A549 (cell line): ENCODE results near the gene STEAP1B. TPM values are rescaled to one million over a fixed set of nuclear protein-coding genes. Genes with fewer than 3 reads are reported as not detected.

Experiments
- ATAC-seq, 2 experiments: fragments of 200-7000 bp in 1 of 2; fragments of >200 bp in 1 of 2; cut with Nextera tagmentation in 1 of 2; cut with Tn5 transposase in 1 of 2; 3 replicates each; pipeline versions ENCODE4 v1.8.0 to v1.9.1; 2018 to 2020; ENCODE audit warnings: mild to moderate bottlenecking in 1 of 2, moderate library complexity in 1 of 2
- CTCF ChIA-PET: fragments of 300-600 bp; sonication (Branson Sonifier 250); formaldehyde crosslinking; extraction: SDS; loops from one replicate; lab custom pipeline; 2021; ENCODE audit warnings: antibody characterized with exemption, inconsistent platforms; lab: Yijun Ruan, JAX
- POLR2A ChIA-PET: fragments of 350-600 bp; formaldehyde crosslinking; extraction: SDS; loops from one replicate; lab custom pipeline; 2021; ENCODE audit warnings: antibody characterized with exemption, inconsistent platforms; lab: Yijun Ruan, JAX
- DNase-seq, 2 experiments: peaks; one replicate each; pipeline versions ENCODE4 v3.0.0 to v3.0.0-alpha.2; 2011 to 2016; ENCODE audit warnings: low read depth in 1 of 2, low spot score in 1 of 2
- FAIRE-seq: peaks from 2 replicates; lab custom pipeline; 2011; peaks lifted over from hg19 to GRCh38; lab: Jason Lieb, UNC
- H3K27ac ChIP-seq, 2 experiments: fragments of >200 bp; sonication (Bioruptor Twin); formaldehyde crosslinking; 3 replicates each; pipeline ENCODE4 v1.5.1; 2016 to 2017
- H3K4me1 ChIP-seq: fragments of >200 bp; sonication (Bioruptor Twin); formaldehyde crosslinking; 3 replicates; pipeline ENCODE4 v1.6.1; 2016
- H3K4me2 ChIP-seq: fragments of >200 bp; sonication (Bioruptor Twin); formaldehyde crosslinking; 3 replicates; pipeline ENCODE4 v1.6.1; 2016
- H3K4me3 ChIP-seq: fragments of >200 bp; sonication (Bioruptor Twin); formaldehyde crosslinking; 3 replicates; pipeline ENCODE4 v1.5.1; 2016
- H3K9me3 ChIP-seq: fragments of >200 bp; sonication (Bioruptor Twin); formaldehyde crosslinking; 3 replicates; pipeline ENCODE4 v1.6.1; 2016
- BHLHE40 ChIP-seq: IDR thresholded peaks from 2 replicates; pipeline ENCODE4 v1.6.1; 2012; ENCODE audit warnings: low read depth, low read length, inconsistent platforms
- CBX2 ChIP-seq: fragments of 200-600 bp; sonication (generic); IDR thresholded peaks from 2 replicates; pipeline ENCODE4 v1.6.1; 2016; ENCODE audit warnings: low read depth, mild to moderate bottlenecking, borderline replicate concordance
- CBX8 ChIP-seq: fragments of 200-600 bp; sonication (generic); IDR thresholded peaks from 2 replicates; pipeline ENCODE4 v1.6.1; 2016
- EHMT2 ChIP-seq: fragments of 200-600 bp; sonication (generic); IDR thresholded peaks from 2 replicates; pipeline ENCODE4 v1.6.1; 2016; ENCODE audit warnings: antibody characterized with exemption, low read depth, mild to moderate bottlenecking, moderate library complexity
- EP300 ChIP-seq, 2 experiments: fragments of >200 bp; sonication (Bioruptor Twin); formaldehyde crosslinking; IDR thresholded peaks; 2 replicates in 1 of 2; 3 replicates in 1 of 2; pipeline ENCODE4 v1.6.1; 2016 to 2017
- FOSL2 ChIP-seq, 2 experiments: fragments of 450-650 bp in 1 of 2; fragments of >200 bp in 1 of 2; sonication (Bioruptor Twin) in 1 of 2; formaldehyde crosslinking; IDR thresholded peaks; 2 replicates each; pipeline versions ENCODE4 v1.5.0 to v1.6.1; 2016 to 2020; ENCODE audit warnings: mild to moderate bottlenecking in 1 of 2, moderate library complexity in 1 of 2
- HDAC2 ChIP-seq: fragments of 200-600 bp; sonication (generic); IDR thresholded peaks from 2 replicates; pipeline ENCODE4 v1.6.1; 2016
- HOXA7 ChIP-seq: fragments of 250-450 bp; sonication (Bioruptor Pico); IDR thresholded peaks from 2 replicates; pipeline ENCODE4 v1.5.0; 2020; ENCODE audit warnings: mild to moderate bottlenecking, moderate library complexity
- HOXB13 ChIP-seq: fragments of 250-450 bp; sonication (Bioruptor Pico); IDR thresholded peaks from 2 replicates; pipeline ENCODE4 v1.5.0; 2020; ENCODE audit warnings: low read depth, mild to moderate bottlenecking, moderate library complexity
- HOXB5 ChIP-seq: fragments of 250-450 bp; sonication (Bioruptor Pico); IDR thresholded peaks from 2 replicates; pipeline ENCODE4 v1.5.0; 2020; ENCODE audit warnings: mild to moderate bottlenecking, moderate library complexity
- JUN ChIP-seq, 2 experiments: fragments of >200 bp; sonication (Bioruptor Twin); formaldehyde crosslinking; IDR thresholded peaks; 2 replicates in 1 of 2; 3 replicates in 1 of 2; pipeline ENCODE4 v1.6.1; 2016 to 2017
- JUNB ChIP-seq: fragments of >200 bp; sonication (Bioruptor Twin); formaldehyde crosslinking; IDR thresholded peaks from 2 replicates; pipeline ENCODE4 v1.6.1; 2016
- KDM1A ChIP-seq: fragments of 200-600 bp; sonication (generic); IDR thresholded peaks from 2 replicates; pipeline ENCODE4 v1.6.1; 2016; ENCODE audit warnings: low read depth, mild to moderate bottlenecking
- NPAS2 ChIP-seq: fragments of 250-450 bp; sonication (Bioruptor Pico); IDR thresholded peaks from 2 replicates; pipeline ENCODE4 v1.8.0; 2022; ENCODE audit warnings: mild to moderate bottlenecking, moderate library complexity, borderline replicate concordance
- RARB ChIP-seq: fragments of 250-450 bp; sonication (Bioruptor Pico); IDR thresholded peaks from 2 replicates; pipeline ENCODE4 v1.8.0; 2021; ENCODE audit warnings: mild to moderate bottlenecking, moderate library complexity
- RFX5 ChIP-seq: fragments of 450-650 bp; IDR thresholded peaks from 2 replicates; pipeline ENCODE4 v1.7.1; 2014; ENCODE audit warnings: antibody characterized with exemption, mild to moderate bottlenecking, moderate library complexity
- RNF2 ChIP-seq: fragments of 200-600 bp; sonication (generic); IDR thresholded peaks from 2 replicates; pipeline ENCODE4 v1.6.1; 2016; ENCODE audit warnings: low read depth, mild to moderate bottlenecking, antibody characterized with exemption, moderate library complexity, borderline replicate concordance
- SREBF2 ChIP-seq: fragments of 450-650 bp; IDR thresholded peaks from 2 replicates; pipeline ENCODE4 v1.6.1; 2014; ENCODE audit warnings: mild to moderate bottlenecking, moderate library complexity
- ZC3H11A ChIP-seq: fragments of 450-650 bp; IDR thresholded peaks from 2 replicates; pipeline ENCODE4 v1.6.1; 2014; ENCODE audit warnings: antibody characterized with exemption, mild to moderate bottlenecking
- ZFP36 ChIP-seq: fragments of 450-650 bp; IDR thresholded peaks from 2 replicates; pipeline ENCODE4 v1.6.1; 2014; ENCODE audit warnings: borderline replicate concordance; ENCODE audit not compliant: partially characterized antibody
- WGBS: methylation state at CpG from one replicate; pipeline ENCODE4 v1.1.6; 2017; ENCODE audit errors: missing lambda C conversion rate; 5-methylcytosine and 5-hydroxymethylcytosine counted together
- polyA plus RNA-seq, 4 experiments: library from polyadenylated mRNA; depleted of rRNA in 3 of 4; stranded (reverse); fragments of >200 nt; fragmentation: RNase III in 1 of 4; extraction: RNeasy Plus Mini Kit Qiagen cat#74134 plus additional on column Dnase treatment in 1 of 4; gene quantifications; 2 replicates in 3 of 4; 3 replicates in 1 of 4; pipeline ENCODE4 v1.2.3, GENCODE V29; 2011 to 2017
- TF ChIP-seq, protein P1 (sequence below): fragments of >200 bp; sonication (Bioruptor Twin); formaldehyde crosslinking; IDR thresholded peaks from 3 replicates; pipeline ENCODE4 v1.6.1; 2016
- TF ChIP-seq, protein P2 (sequence below): fragments of 450-650 bp; IDR thresholded peaks from 2 replicates; pipeline ENCODE4 v1.6.1; 2014; ENCODE audit warnings: antibody characterized with exemption

The STEAP1B gene
- polyA plus RNA-seq, 2 of the 4 experiments (the other 2 are of a cell fraction) = 0.08 to 0.22 TPM

DNA sequence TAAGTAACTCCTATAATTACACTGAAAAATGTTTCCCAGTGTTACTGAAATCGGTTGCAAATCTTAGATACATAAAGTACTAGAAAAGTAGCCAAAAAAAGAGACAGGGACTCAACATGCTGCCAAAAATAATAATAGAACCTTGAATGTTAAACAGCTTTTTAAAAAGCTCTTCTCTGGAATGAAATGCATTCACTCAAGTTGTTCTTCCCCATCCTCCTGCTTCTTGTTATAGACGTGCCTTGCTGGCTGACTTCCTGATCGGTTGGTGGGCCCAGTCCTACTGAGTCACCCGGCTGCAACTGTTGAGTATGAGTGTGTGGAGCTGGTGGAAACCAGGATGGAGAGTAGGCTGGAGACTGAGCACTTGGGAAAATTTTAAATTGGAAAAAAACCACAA lies 112.4 kb downstream of the STEAP1B start:
- no peak overlapping the region for H3K4me2 ChIP-seq
- ChIA-PET CTCF (no interaction called here), POLR2A (no interaction called here)
- TF ChIP-seq SREBF2 = no peak
- TF ChIP-seq ZC3H11A = no peak
- TF ChIP-seq RNF2 = no peak
- no peak for TF ChIP-seq JUNB
- no peak for TF ChIP-seq HOXB13
- no peak for TF ChIP-seq HDAC2
- no peak for TF ChIP-seq CBX8
- no peak for TF ChIP-seq EHMT2
- TF ChIP-seq CBX2 = no peak
- TF ChIP-seq, protein P1, sequence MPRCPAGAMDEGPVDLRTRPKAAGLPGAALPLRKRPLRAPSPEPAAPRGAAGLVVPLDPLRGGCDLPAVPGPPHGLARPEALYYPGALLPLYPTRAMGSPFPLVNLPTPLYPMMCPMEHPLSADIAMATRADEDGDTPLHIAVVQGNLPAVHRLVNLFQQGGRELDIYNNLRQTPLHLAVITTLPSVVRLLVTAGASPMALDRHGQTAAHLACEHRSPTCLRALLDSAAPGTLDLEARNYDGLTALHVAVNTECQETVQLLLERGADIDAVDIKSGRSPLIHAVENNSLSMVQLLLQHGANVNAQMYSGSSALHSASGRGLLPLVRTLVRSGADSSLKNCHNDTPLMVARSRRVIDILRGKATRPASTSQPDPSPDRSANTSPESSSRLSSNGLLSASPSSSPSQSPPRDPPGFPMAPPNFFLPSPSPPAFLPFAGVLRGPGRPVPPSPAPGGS = no peak
- TF ChIP-seq EP300 (IDR thresholded peaks at IDR 0.05) = no peak
- TF ChIP-seq JUN (IDR thresholded peaks at IDR 0.05) = no peak
- no peak for ATAC-seq
- H3K4me3 ChIP-seq = no peak overlapping the region
- H3K9me3 ChIP-seq = no peaks in the 10 kb centered on the region
- H3K4me1 ChIP-seq = no peaks in the 10 kb centered on the region
- no peak for FAIRE-seq
- DNase-seq = no peak
- no peak overlapping the region for H3K27ac ChIP-seq
- WGBS = 10% methylated on average over 4 of the region's 4 CpGs

GRCh38 chr7:22386865-22387264 lies 113.1 kb downstream of the STEAP1B start:
- no peaks in the 10 kb centered on the region for H3K9me3 ChIP-seq
- no peak overlapping the region for H3K4me2 ChIP-seq
- DNase-seq = no peak
- CTCF ChIA-PET = no interaction called here
- no peak for FAIRE-seq
- TF ChIP-seq RFX5 (no peak), FOSL2 (IDR thresholded peaks at IDR 0.05) (no peak), FOSL2 (CRISPR knock-in tag; IDR thresholded peaks at IDR 0.05) (no peak), ZFP36 (no peak), RARB (CRISPR knock-in tag) (no peak)
- TF ChIP-seq, protein P2, sequence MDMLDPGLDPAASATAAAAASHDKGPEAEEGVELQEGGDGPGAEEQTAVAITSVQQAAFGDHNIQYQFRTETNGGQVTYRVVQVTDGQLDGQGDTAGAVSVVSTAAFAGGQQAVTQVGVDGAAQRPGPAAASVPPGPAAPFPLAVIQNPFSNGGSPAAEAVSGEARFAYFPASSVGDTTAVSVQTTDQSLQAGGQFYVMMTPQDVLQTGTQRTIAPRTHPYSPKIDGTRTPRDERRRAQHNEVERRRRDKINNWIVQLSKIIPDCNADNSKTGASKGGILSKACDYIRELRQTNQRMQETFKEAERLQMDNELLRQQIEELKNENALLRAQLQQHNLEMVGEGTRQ = no peak
- H3K4me1 ChIP-seq = no peaks in the 10 kb centered on the region
- WGBS = 11% methylated on average over 1 of the region's 1 CpG
- POLR2A ChIA-PET = no interaction called here
- no peak overlapping the region for H3K4me3 ChIP-seq
- no peak for ATAC-seq
- H3K27ac ChIP-seq = no peak overlapping the region

GRCh38 chr7:22386206-22386858 lies 113.7 kb downstream of the STEAP1B start:
- ATAC-seq (no peak), DNase-seq (no peak), FAIRE-seq (no peak)
- no peak overlapping the region for H3K4me3 ChIP-seq
- no peak overlapping the region for H3K27ac ChIP-seq
- ChIA-PET POLR2A (no interaction called here), CTCF (no interaction called here)
- 31% methylated on average over 2 of the region's 2 CpGs for WGBS
- H3K4me2 ChIP-seq = no peak overlapping the region
- no peak for TF ChIP-seq HOXA7
- no peak for TF ChIP-seq FOSL2 (IDR thresholded peaks at IDR 0.05)
- no peak for TF ChIP-seq FOSL2 (CRISPR knock-in tag; IDR thresholded peaks at IDR 0.05)
- TF ChIP-seq KDM1A = no peak
- TF ChIP-seq HOXB5 = no peak
- no peak for TF ChIP-seq NPAS2 (CRISPR knock-in tag)
- TF ChIP-seq CBX2 = no peak
- no peak for TF ChIP-seq BHLHE40
- H3K9me3 ChIP-seq = no peaks in the 10 kb centered on the region
- H3K4me1 ChIP-seq = no peaks in the 10 kb centered on the region
